GM12874 (cell line): ENCODE data around the gene VPS25.

Experiments
- CTCF ChIP-seq: IDR thresholded peaks from 2 replicates; pipeline ENCODE4 v1.5.1; 2011; ENCODE audit warnings: low read depth, mild to moderate bottlenecking, control low read depth, low read length, moderate library complexity; ENCODE audit not compliant: insufficient read depth

VPS25 gene

GRCh38 chr17:42773290-42774035 lies at the start of gene VPS25:
Gene VPS25 (plus strand): TSS chr17:42773449. CDS start chr17:42773476, 27 bp downstream.
- TF ChIP-seq CTCF, result no peak

- TF ChIP-seq CTCF, result no peak
Measured at GRCh38 chr17:42723636-42724035, 49.6 kb upstream of the VPS25 start.

GRCh38 chr17:42725143-42725542 lies 48.1 kb upstream of the VPS25 start:
- no peak for TF ChIP-seq CTCF

- TF ChIP-seq CTCF, result no peak
Measured at GRCh38 chr17:42740699-42741098, 32.5 kb upstream of the VPS25 start.

- TF ChIP-seq CTCF, result no peak
Measured at GRCh38 chr17:42743595-42744282, 29.5 kb upstream of the VPS25 start.

- no peak for TF ChIP-seq CTCF
Measured at GRCh38 chr17:42744283-42744805, 28.9 kb upstream of the VPS25 start.

- no peak for TF ChIP-seq CTCF
Measured at GRCh38 chr17:42744806-42745617, 28.2 kb upstream of the VPS25 start, which contains the start of gene EZH1. Gene EZH1 (minus strand): TSS chr17:42745040. CDS start chr17:42728941, 16,099 bp downstream.
